ENCODE data around the gene ACAP3. TPM values are rescaled to one million over a fixed set of nuclear protein-coding genes. Genes with fewer than 3 reads are reported as not detected.

The ACAP3 gene
- total RNA-seq, 1 experiment from 2014 or later: 20.0 TPM

DNA sequence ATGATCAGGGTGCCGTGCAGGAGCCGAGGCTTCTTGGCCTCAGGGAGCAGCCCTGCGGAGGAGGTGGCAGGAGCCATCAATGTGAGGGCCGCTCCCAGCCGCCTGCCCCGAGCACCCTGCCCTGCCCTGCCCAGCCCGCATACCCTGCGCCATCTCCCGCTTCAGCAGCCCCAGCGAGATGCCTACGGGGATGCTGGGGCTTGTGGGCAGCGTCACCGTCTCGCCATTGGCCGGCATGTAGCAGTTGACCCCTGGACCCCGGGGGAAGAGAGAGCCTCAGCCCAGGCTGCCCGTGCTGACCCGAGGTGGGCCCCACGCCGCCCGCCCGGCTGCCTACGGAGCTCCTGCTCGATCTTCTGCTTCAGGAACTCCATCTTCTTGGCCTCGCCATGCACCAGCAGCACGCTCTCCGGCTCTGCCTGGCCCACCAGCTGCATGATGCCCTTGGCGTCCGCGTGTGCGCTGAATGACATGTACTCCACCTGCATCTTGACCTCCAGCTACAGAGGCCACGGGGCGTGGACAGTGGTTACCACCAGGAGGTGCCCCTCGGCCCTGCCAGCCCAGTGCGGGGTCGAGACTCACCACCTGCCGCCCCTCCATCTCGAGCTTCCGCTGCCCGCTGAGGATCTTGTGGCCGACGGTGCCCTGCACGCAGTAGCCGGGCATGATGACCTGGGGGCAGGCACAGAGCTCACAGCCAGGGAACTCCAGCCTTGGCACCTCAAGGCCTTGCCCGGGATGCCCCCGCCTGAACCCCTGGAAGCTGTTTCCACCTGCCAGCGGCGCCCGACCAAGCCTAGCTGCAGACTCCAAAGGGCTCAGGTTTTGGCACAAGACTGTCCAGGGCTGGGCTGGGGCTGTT lies 5.0 kb upstream of the ACAP3 start:
- no peaks in the 10 kb centered on the region for H3K9me3 ChIP-seq
- H3K4me3 ChIP-seq: no peak overlapping the region
- H3K27me3 ChIP-seq: no peaks in the 10 kb centered on the region
- peaks cover 65% of the 10 kb centered on the region for H3K36me3 ChIP-seq
- no peak for DNase-seq

DNA sequence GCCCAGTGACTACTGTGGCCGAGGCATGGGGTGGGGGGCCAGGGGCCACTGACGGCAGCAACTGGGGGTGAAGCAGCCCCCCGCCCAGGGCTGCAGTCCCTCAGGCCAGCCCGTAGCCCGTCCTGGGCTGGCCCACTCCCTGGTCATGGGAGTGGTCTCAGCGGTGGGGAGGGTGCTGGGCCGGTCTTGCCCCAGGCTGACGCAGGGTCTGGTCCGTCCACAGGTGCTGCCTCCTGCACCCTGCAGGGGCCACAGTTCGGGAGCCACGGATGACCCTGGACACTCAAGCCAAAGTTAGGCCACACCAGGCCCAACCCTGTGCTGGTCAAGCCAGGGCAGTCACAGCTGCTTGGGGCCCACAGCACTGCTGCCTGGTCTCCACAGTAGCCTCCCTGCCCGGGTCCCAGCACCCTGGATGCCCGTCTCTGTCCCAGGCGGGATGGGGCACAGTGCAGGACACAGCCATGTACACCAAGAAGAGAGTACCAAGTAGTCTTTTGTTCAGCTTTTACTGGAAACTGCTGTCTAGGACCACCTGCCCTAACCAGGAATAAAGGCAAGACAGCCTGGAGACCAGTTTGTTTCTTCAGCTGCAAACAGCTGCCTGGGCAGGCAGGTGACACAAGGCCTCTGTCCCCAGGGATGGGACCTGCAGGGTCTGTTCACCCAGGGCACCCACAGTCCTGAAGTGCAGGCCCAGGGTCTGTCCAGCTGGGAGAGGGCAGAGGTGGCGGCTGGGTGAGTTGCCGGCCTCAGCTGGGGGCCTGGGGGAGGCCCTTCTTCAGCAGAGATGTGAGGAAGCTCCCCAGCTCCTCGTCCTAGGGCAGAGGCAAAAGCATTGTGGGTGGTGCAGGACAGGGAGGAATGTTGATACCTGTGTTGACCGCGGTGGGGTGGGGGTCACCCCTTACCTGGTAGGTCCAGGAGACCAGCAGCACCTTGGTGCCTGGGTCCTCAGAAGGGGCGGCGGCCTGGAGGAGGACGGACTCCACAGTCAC lies 3.7 kb upstream of the ACAP3 start:
- H3K9me3 ChIP-seq: no peaks in the 10 kb centered on the region
- no peaks in the 10 kb centered on the region for H3K27me3 ChIP-seq
- peaks cover 55% of the 10 kb centered on the region for H3K36me3 ChIP-seq
- DNase-seq: no peak
- no peak overlapping the region for H3K4me3 ChIP-seq

DNA sequence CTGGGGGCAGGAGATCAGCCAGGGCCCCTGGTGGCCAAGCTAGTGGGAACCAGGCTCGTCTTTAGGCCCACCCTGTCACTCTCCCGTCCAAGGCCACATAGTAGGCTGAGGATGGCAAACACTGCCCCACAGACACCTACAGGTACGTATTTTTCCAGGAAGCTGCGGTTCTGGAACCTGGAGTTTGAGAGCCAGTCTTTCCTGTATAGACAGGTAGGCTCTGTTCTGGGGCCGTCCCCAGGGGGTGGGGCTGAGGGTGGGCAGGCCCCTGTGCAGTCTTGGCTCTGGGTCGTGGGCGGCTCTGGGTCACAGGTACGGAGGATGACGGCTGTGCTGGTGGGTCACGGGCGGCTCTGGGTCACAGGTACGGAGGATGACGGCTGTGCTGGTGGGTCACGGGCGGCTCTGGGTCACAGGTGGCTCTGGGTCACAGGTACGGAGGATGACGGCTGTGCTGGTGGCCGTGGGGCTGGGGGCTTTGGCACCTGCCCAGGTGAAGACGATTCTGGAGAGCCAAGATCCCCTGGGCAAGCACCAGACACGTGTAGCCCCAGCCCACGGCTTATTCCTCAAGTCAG lies 2.8 kb upstream of the ACAP3 start:
- peaks cover 48% of the 10 kb centered on the region for H3K36me3 ChIP-seq
- DNase-seq: no peak
- H3K9me3 ChIP-seq: no peaks in the 10 kb centered on the region
- H3K27me3 ChIP-seq: no peaks in the 10 kb centered on the region
- H3K4me3 ChIP-seq: no peak overlapping the region

DNA sequence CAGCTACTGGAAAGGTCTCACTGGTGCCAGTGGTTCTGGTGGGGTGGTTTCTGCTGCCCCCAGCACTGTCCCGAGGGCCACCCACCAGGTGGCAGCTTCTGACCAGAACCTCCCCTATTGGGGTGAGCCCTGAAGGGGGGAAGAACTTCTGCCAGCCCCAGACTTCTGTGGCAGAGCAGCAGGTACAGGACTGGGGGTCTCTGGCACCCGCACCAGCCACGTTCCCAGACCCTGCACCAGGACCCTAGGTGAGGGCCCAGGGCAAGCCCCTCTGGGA lies 2.3 kb upstream of the ACAP3 start:
- H3K27me3 ChIP-seq: no peaks in the 10 kb centered on the region
- no peaks in the 10 kb centered on the region for H3K9me3 ChIP-seq
- H3K4me3 ChIP-seq: no peak overlapping the region; the same call in 1 of the 2 replicates
- H3K36me3 ChIP-seq: peaks cover 47% of the 10 kb centered on the region
- no peak for DNase-seq

DNA sequence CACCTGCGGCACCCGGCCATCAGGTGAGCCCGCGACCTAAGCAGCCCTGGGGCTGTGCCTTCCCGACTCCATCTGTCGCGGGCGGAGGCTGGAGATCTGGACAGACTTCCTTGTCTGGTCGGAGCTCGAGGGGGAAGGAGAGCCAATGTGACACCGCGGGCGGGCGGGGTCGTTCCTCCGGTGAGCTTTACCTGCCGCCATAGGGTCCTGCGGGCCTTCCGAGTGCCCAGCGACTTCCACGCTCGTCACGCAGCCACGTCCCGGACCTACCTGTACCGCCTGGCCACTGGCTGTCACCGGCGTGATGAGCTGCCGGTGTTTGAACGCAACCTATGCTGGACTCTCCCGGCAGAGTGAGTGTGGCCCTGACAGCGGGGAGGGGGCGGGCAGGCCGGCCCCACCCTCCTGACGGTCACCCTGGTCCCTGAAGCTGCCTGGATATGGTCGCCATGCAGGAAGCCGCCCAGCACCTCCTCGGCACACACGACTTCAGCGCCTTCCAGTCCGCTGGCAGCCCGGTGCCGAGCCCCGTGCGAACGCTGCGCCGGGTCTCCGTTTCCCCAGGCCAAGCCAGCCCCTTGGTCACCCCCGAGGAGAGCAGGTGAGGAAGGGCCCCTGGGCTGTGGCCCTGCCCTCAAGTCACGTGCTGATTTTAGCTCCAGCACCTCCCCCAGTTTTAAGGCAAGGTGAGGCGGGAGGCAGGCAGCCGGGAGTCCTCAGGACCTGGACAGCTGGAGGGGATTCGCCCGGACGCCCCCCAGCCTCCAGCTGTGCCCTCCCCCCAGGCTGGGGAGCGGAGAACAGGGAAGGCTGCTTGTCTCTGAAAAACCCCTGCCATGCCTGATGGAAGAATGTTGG lies 1.8 kb upstream of the ACAP3 start:
- Histone ChIP-seq H3K36me3 (peaks cover 45% of the 10 kb centered on the region), H3K27me3 (no peaks in the 10 kb centered on the region), H3K9me3 (no peaks in the 10 kb centered on the region), H3K4me3 (peak overlapping the region; percentile 65)
- DNase-seq: no peak

DNA sequence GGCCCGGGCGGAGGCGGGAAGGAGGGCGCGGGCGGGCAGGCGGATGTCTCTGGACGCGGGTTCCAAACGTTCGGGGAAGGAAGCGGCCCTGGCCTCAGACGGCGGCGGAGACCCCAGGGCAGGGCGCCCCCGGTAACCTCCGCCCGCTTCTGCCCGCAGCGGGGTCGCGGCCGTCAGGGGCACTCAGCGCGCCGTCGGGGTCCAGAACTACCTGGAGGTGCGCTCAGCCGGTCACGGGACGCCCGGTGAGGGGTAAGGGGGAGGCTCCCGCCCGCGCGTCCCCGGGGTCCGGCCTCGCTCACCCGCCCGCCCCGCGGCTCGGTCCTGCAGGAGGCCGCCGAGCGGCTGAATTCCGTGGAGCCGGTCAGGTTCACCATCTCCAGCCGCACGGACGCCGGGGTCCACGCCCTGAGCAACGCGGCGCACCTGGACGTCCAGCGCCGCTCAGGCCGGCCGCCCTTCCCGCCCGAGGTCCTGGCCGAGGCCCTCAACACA lies 1.1 kb upstream of the ACAP3 start:
- peak overlapping the region; percentile 65 for H3K4me3 ChIP-seq
- no peak for DNase-seq
- H3K9me3 ChIP-seq: no peaks in the 10 kb centered on the region
- H3K36me3 ChIP-seq: peaks cover 39% of the 10 kb centered on the region
- H3K27me3 ChIP-seq: no peaks in the 10 kb centered on the region

DNA sequence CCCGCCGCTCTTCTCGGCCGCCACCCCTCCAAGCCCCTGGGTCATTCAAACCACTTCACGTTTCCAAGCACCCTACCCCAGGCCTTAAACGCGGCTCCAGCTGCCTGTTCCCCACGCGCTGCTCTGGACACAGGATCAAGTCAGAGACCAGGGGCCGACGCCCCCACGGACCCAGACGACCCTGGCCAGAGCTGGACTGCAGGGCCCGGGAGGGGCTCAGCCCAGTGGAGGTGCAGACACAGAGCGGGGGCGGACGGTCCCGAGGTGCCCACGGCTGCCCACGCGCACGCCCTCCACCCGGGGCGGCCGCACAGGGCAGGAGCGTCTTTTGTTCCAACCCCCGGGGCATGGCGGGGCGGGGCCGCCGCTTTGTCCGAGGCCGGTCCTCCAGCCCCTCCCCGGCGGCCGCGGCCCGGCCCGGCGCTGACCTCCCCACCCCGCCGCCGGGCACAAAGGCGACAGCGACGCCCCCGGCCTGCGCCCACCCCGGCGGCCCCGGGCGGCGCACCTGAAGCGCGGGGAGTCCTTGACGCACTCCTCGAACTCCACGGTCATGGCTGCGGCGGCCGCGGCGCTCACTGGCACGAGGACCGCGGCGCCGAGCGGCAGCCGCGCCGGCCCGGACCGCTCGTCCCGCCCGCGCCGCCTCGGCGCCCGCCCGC lies 338 bp downstream of the ACAP3 start:
- peak overlapping the region; percentile 65 for H3K4me3 ChIP-seq
- peak; percentile 60 for DNase-seq
- H3K36me3 ChIP-seq: peaks cover 27% of the 10 kb centered on the region
- no peaks in the 10 kb centered on the region for H3K9me3 ChIP-seq
- no peaks in the 10 kb centered on the region for H3K27me3 ChIP-seq

DNA sequence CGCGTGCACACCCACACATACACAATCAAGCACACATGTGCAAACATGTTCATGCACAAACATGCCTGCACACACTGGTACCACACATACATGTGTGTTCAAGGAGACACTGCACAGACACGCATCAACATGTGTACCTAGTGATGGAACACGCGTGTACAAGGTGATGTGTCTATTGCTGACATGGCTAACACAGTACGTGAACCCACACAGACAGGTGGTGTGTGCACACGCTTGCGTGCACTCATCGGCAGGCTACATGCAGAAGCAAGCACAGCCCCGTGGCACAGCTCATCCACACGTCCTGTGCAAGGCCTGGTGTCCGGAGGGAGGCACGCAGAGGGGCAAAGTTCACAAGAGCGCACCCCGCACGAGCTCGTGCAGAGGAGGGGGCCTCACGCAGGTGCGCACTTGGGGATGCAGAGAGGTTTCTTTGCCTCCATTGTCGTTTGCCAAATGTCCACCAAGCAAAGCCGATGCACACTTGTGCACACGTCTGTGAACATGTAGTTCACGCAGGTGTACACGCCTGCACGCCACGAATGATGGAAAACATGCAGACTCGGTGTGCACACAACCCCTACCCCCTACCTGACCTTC lies 969 bp downstream of the ACAP3 start:
- H3K9me3 ChIP-seq: no peaks in the 10 kb centered on the region
- no peaks in the 10 kb centered on the region for H3K27me3 ChIP-seq
- peaks cover 25% of the 10 kb centered on the region for H3K36me3 ChIP-seq
- peak overlapping the region; percentile 65 for H3K4me3 ChIP-seq
- no peak for DNase-seq

DNA sequence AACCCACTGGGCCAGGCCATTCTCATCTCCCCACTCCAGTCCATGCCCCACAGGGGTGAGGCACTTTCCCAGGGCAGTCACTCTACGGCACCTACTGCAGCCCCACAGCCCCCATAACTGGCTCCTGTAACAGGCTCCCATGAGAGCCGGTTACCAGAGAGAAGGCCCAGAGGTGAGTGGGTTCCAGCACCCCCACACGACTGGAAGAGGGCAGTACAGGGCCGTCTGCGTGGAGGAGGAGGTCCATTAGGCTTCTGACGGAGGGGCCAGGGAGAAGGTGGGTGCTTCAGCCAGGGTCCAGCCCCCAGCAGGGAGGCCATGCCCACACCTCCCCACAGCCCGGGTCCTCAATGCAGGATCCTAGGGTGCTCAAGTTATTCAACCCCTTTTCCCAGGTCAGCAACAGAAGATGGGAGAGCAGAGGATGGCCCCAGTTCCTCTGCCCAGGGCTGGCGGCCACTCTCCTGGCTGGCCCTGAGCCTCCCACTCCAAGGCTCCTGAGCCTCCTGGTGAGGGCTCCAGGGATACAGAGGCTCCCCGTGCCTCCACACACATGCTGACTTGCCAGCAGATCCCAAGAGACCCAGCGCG lies 1.6 kb downstream of the ACAP3 start:
- Histone ChIP-seq H3K27me3 (no peaks in the 10 kb centered on the region), H3K9me3 (no peaks in the 10 kb centered on the region), H3K36me3 (peaks cover 19% of the 10 kb centered on the region), H3K4me3 (peak overlapping the region; percentile 65)
- DNase-seq: no peak

DNA sequence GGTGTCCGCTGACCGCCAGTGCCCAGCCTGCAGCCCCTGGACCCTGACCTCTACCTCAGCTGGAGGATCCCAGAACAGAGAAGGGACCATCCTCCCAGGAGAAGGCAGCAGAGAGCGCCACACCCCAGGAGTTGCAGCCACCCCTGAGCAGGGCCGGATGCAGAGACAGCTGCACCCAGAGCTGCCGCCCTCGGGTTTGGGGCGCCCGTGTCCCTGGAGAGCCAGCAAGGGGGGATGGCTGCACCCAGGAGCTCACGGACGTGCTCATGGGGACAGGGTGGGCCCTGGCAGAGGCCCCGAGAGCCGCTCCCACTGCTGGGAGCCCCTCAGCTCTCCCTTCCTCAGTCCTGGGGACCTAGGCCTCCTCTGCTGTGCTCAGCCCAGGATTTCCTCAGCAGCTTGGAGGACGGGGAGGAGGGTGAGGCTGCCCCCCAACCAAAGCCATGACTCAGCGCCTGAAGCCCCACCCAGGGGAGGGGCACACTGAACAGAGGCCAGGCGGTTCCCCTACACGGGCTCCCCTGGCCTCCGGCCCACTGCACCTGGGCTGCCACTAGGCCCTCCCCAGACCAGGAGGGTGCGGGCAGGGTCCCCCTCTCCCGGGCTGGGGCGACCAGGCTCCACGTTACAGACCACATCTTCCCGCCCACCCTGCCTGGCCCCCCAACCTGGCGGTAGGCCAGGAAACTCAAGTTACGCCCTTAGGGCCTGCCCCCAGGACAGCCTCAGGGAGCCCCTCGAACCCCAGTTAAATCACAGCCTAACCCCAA lies 2.2 kb downstream of the ACAP3 start:
- peak; percentile 55 for DNase-seq
- Histone ChIP-seq H3K27me3 (no peaks in the 10 kb centered on the region), H3K4me3 (no peak overlapping the region; the same call in 1 of the 2 replicates), H3K9me3 (no peaks in the 10 kb centered on the region), H3K36me3 (peaks cover 13% of the 10 kb centered on the region)

DNA sequence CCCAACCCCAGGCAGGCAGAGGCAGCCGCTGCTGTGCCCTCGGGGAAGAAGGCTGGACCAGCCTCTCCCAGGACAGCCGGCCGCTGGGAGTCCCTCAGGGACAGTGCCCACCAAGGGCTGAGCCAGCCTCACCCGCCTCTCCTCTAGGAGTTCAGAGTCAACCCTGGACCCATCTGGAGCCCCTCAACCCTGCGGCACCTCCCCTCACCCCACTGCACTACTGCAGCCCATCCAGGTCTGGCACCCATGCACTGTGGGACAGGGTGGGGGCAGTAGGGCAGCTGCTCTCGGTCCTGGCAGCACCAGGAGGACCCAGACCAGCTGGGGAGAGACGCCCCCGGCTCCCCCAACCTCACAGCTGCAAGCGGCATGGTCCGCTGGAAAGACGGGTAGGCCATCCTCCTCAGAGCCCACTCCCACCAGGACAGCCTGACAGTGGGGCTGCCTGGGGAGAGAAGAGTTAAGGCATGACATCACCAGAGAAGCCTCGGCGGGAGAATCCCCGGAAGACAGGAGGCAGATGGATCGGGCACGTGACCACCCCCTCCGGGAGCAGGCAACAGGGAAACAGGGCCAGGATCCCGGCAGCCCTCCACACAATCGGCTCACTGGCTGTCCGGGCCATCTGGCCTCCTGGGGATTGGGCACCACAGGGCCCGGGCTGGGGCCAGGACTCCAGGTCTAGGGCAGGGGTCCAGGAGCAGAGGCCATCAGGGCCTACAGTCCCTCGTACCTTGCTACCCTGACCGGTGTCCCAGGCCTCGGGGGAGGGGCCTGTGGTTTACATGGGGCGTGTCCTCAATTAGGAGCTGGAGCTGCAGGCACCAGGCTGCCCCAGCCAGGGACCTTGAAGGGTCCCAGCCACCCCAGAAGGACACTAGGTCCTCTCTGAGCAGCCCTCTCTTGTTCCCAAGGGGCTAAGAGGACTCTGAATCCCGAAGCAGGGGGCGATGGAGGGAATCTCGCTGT lies 3.1 kb downstream of the ACAP3 start:
- peaks cover 5% of the 10 kb centered on the region for H3K36me3 ChIP-seq
- no peaks in the 10 kb centered on the region for H3K27me3 ChIP-seq
- DNase-seq: peak; percentile 59
- H3K4me3 ChIP-seq: no peak overlapping the region
- no peaks in the 10 kb centered on the region for H3K9me3 ChIP-seq

DNA sequence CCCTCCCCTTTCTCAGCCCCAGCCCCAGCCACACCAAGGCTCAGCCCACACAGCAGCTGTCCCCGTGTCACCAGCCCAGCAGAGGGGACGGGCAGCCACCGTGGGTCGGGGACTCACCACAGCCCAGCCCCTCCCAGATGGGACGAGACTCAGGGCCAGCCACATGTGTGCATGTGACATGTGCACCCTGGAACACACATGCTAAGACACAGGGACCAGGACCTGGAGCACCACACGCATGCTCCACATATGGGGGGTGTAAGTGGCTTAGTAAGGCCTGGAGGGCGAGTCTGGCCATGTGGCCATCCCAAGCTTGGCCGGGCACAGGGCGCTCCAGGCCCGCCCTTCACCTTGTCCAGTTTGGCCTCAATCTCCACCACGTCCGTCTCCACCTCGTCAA lies 4.0 kb downstream of the ACAP3 start:
- Histone ChIP-seq H3K27me3 (no peaks in the 10 kb centered on the region), H3K36me3 (no peaks in the 10 kb centered on the region), H3K9me3 (no peaks in the 10 kb centered on the region), H3K4me3 (no peak overlapping the region)
- no peak for DNase-seq

DNA sequence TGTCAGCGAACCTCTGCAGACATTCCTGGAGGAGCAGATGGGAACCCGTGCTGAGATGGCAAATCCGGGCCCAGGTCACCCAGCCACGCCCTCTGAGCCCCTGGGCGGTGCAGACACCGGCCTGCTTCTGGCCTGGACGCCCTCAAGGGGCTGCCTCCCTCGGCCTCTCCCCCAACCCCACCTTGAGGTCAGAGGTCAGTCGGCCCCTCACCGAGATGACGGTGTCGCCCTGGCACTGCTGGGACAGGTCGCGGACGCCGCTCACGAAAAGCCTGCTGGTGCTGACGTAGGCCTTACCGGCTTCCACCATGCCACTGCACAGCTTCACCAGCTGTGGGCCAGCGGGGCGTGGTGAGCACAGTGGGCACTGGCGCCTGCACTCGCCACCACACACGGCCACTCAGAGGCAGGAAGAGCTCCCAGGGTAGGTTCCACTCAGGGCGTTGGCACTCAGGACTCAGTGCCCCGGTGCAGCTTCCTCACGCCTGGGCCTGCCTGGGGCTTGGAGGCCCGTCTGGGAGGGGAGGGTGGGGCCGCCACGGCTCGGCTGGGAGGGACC lies 4.7 kb downstream of the ACAP3 start:
- H3K9me3 ChIP-seq: no peaks in the 10 kb centered on the region
- H3K27me3 ChIP-seq: no peaks in the 10 kb centered on the region
- no peak overlapping the region for H3K4me3 ChIP-seq
- DNase-seq: no peak
- no peaks in the 10 kb centered on the region for H3K36me3 ChIP-seq
